HG03039 (cell line): ENCODE results near the gene P2RX6.
"Not testable (repeated sequence)": the region's sequence is repeated elsewhere in the genome, so short reads cannot be mapped to it uniquely, and the experiment has no call there.

ENCODE experiments used
- ATAC-seq: cut with Tn5 transposase; IDR thresholded peaks from one replicate; pipeline ENCODE4 v1.9.1; 2021; ENCODE audit warnings: mild to moderate bottlenecking, moderate library complexity; ENCODE audit not compliant: unreplicated experiment

Gene P2RX6

DNA sequence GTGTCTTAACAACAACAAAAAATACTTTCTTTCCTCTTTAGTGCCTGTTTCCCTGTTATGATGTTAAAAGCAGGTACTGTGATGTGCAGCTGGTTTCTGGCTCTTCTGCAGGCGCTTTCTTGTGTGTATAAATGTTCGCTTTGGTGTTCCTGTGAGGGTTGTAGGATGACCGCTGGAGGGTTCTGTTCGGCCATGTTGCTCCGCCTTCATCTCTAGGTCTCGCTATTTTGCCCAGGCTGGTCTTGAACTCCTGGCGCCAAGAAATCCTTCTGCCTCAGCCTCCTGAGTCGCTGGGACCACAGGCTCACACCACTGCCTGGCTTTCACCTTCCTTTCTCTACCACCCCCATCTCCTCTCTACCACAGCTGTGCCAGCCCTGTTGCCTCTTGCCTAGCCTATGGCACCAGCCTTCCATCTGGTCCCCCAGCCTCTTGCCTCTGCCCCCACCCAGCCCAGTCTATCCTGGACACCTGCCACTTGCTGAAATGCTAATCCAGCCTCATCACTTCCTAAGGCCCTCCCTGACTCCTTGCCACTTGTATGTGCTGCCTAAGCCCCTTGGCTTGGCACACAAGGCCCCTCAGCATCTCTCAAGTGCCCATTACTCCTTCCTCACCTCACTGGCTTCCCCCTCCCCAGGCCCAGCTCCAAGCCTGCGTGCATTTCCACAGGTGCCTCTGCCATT is 36.3 kb downstream of the P2RX6 start:
- no peak for ATAC-seq

DNA sequence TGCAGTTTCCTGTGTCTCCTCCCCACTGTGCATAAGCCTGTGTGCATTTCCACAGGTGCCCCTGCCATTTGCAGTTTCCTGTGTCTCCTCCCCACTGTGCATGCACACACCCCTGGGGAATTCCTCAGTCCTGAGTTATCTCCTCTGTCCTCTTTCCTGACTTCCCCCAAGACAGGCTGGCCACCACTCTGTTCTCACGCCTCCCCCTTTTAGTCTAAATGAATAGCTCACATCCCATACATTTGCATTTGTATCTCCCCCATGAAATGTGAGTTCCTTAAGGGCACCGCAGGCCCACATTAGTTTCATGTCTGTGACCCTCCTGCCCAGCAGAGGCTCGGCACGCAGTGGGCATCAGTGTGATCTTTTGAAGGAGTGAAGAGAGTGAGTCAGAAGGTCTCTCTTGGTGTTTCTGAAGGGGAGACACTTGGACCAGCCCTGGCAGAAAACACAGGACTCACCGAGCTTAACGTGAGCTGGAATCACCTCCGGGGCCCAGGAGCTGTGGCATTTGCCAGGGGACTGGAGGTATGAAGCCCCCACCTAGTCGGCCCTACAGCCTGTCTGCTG is 37.0 kb downstream of the P2RX6 start:
- ATAC-seq, result no peak

DNA sequence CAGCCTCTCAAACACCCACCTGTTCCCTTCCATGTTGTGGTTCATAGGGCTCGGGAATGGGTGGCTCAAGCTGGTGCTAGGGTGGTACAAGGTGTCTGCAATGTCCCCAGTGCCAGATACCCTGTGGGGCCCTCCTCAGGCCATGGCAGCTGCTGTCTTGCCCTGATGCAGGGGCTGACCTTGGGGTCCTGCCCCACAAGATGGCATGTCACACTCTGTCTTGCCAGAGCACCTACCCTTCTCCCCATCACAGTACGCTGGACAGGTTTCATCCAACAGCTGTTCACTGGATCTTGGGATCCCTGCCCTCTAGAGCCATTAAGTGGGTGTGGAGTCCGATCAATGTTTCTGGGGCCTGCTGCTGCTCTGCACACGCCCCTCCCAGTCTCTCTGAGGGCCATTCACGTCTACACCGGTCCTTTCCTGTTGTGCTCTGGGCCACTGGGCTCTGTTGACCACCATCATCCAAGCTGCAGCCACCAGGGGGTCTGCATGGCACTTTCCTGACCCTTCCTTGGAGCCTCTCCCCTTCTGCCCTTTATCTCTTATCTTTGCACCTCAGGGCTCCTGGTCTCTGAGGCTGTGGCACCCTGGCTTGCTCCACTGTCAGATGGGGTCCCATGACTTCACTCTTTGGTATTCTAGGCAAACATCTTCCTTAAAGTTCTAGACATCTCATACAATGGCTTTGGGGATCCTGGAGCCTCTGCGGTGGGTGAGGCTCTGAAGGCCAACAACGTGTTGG is 37.9 kb downstream of the P2RX6 start:
- ATAC-seq, result no peak

DNA sequence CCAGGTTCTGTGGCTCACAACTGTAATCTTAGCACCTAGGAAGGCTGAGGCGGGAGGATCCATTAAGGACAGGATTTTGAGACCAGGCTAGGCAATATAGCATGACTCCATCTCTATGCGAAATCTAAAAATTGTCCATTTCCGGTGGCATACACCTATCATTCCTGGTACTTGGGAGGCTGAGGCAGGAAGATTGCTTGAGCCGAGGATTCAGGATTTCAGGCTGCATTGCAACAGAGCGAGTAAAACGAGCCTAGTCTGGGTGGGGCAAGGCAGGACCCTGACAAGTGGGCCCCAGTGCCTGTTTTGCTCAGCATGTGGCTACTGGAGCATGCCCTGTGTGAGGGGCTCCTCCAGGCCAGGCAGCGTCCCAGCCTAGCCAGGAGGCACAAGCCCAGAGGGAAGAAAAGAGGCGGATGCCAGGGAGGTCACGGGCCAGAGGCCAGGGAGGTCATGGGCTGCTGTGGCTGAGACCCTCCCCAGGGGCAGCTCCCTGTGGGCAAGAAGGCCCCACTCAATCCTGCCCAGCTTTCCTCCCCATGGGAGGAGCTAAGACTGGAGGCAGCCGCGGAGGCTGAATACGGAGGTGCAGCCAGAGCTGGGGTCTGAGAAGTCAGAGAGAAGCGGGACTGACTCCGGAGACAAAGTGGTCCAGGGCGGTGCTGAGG is 39.2 kb downstream of the P2RX6 start:
- ATAC-seq, result no peak

DNA sequence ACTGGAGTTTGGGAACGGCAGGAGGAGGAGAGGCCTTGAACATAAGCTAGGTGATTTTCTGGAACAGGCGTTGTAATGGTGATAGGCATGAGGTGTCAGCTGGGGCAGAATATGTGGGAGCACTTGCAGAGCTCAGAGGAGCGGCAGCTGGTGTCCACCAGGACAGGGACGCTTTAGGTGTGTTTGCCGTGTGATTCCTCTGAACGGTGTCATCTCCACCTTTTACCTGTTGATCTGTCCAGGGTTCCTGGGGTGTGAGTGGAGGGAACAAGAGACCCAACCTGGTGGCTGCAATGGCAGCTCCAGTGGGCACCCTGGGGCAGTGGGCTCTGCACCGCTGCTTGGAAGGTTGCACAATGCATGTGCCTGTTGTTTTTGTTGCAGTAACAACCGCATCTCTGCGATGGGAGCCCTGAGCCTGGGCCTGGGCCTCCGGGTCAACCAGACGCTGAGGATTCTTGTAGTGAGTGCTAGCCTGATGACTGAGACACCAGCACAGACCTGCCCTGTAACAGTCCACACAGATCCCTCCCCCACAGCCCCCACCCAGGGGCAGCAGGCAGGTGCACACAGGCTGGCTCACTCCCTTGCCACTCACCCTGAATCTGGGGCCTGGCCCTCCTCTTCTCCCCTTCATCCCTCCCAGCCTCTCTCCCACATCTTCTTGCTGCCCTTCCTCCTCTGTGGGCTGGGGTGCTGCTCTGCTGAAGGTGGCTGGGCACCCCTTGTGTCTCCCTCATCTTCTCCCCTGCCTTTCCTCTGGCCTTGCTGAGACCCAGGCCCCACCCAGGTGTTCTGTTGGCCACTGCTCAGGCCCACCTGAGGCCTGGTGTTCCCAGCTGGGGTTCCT is 40.0 kb downstream of the P2RX6 start:
- no peak for ATAC-seq

DNA sequence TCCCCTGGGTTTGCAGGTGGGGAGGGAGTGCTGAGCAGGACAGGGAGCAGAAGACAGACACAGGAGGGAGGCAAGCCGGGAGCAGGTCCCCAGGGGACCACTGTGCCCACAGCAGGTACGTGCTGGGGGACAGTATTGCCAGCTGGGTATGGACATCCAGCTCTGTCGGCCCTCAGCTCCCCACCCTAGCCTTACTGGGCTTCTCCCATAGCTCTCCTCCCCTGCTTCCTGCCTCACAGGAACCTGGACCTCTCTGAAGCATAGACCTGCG is 40.5 kb downstream of the P2RX6 start:
- no peak for ATAC-seq

DNA sequence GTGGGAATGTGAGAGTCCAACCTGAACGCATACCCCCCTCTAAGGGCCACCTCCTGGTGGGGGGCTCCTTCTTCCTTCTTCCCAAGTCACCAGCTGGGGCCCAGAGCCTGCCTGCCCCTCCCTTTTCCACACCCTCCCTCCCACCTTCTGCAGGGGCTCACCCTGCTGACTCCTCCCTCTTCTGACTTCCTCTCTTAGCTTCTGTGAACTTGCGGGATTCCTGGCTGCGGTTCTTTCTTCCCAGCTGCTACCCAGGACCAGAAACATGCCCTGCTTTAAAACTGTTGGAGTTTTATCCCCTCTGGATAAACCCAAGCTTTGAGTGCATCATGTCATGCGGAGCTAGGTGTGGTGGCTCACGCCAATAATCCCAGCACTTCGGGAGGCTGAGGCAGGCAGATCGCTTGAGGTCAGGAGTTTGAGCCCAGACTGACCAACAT is 40.9 kb downstream of the P2RX6 start:
- no peak for ATAC-seq

DNA sequence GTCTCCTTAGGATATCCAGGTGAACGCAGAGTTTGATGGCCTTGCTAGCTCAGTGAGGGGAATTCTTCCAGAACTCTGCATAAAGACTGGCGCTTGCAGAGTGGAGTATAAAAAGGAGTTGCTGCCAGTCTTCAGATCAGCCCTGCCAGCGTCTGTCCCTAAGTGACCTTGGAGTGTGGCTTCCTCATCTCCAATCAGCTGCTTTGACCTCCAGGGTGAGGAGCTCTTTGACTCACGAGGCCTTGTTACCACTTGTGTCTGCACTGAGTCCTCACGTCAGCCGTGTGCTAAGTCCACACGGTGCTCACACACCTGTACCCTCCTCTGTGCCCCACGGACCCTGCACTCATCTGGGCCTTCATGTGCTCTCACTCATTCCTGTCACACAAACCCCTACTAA is 45.4 kb downstream of the P2RX6 start:
- not testable (repeated sequence) for ATAC-seq

DNA sequence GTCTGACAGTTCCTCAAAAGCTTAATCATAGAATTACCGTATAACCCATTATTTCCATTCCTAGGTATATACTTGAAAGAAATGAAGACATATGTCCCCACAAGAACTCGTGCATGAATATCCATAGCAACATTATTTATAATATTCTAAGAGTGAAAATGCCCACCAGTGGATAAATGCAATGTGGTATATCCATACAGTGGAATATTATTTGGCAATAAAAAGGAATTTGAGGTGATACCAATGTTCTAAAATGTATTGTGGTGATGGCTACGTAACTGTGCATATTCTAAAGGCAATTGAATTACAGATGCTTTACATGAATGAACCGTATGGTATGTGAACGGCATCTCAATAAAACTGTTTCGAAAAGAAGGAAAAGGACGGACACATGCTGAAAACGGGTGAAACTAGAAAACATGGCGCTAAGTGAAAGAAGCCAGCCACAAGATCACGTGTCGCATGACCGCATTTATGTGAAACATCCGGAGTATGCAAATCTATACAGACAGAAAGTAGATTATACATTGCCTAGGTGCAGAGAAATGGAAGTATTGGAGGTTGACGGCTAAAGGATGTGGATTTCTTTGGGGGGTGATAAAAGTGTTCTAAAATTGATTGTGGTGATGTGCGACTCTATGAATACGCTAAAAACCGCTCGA is 46.8 kb downstream of the P2RX6 start:
- not testable (repeated sequence) for ATAC-seq

DNA sequence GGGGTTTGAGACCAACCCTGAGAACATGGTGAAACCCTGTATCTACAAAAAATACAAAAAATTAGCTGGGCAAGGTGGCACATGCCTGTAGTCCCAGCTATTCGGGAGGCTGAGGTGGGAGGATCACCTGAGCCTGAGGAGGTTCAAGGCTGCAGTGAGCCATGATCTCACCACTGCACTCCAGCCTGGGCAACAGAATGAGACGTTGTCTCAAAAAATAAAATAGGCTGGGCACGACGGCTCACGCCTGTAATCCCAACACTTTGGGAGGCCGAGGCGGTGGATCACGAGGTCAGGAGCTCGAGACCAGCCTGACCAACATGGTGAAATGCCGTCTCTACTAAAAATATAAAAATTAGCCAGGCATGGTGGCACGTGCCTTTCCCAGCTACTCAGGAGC is 49.5 kb downstream of the P2RX6 start:
- ATAC-seq, result not testable (repeated sequence)

DNA sequence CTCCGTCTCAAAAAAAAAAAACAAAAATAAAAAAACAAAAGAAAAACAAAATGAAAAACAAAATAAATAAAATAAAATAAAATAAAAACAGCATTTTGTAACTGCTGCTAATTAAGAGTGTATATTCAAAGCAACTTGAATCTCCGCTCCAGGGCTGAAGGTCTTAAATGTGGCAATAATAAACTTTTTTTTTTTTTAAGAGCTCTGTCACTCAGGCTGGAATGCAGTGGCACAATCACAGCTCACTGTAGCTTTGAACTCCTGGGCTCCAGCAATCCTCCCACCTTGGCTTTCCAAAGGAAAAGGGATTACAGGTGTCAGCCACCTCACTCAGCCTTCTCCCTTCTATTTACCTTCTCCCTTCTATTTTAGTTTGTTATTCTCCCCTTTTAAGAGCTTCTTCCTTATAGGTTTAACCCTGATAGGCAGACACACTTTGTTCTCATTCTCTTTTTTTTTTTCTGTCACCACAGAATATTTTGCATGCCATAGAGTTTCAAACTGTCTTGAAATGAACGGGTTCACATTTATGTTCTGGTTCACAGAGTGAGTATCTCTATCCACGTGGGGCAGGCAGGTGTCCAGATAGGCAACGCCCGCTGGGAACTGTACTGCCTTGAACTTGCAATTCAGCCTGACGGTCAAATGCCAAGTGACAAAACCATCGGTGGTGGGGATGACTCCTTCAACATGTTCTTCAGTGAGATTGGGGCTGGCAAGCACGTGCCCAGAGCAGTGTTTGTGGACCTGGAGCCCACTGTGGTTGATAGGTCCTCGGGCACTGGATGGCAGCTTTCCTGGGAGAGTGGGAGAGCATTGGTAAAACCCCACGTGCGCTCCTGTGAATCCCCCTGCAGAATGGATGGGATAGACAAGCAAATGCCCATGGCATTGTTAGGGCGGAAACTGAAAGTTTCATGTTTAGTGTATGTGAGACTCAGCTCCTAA is 50.2 kb downstream of the P2RX6 start:
- no peak for ATAC-seq

DNA sequence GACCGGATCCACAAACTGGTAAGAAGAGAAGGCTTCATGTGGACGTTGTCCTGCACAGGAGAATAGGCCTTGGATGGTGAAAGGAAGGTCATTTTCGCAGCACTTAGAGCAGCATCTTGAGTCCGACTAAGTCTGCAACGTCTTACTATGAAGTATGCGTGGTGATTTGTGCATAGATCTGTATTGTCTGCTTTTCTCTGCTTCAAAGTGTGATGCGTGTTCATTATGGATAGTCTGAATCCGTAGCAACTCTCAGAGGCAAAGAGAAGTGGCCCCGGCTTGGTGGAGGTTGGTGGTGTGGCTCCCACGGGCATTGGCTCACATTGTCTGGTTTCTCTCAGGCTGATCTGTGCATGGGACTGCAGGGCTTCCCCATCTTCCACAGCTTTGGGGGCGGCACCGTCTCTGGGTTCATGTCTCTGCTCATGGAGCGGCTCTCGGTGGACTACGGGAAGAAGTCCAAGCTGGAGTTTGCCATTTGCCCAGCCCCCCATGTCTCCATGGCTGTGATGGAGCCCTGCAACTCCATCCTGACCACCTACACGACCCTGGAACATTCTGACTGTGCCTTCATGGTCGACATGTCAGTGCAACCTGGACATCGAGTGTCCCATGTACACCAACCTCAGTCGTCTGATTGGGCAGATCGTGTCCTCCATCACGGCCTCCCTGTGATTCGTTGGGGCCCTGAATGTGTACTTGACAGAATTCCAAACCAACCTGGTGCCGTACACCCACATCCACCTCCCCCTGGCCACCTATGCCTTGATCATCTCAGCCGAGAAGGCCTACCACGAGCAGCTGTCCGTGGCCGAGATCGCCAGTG is 52.3 kb downstream of the P2RX6 start:
- ATAC-seq, result no peak

DNA sequence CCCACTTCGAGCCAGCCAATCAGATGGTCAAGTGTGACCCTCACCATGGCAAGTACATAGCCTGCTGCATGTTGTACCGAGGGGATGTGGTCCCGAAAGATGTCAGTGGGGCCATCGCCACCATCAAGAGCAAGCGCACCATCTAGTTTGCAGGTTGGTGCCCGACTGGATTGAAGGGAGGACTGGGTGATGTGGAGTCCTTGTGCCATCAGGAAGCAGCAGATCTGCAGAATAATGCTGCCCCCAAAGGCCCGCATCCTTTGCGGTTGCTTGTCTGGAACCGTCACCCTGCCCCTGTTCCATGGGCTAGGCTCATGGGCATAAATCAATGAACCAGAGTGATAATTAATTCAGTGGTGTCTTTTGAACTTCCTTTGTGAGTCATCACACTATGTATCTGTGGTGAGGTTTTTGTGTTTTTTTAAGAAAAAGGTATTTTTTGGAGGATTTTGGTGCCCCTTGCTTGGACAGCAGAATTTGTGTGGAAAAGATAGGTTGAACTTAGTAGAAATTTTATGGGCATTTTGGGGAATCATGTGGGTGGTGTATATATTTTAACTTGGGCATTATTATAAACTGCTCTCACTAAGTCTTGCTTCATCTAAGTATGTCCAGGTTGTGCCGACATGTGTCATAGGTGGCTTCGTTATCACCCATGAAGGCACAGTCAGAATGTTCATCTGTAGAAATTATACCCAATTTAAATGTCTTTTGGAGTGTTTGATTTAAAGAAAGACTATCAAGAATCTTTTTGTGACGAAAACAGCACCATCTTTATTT is 53.1 kb downstream of the P2RX6 start:
- no peak for ATAC-seq

DNA sequence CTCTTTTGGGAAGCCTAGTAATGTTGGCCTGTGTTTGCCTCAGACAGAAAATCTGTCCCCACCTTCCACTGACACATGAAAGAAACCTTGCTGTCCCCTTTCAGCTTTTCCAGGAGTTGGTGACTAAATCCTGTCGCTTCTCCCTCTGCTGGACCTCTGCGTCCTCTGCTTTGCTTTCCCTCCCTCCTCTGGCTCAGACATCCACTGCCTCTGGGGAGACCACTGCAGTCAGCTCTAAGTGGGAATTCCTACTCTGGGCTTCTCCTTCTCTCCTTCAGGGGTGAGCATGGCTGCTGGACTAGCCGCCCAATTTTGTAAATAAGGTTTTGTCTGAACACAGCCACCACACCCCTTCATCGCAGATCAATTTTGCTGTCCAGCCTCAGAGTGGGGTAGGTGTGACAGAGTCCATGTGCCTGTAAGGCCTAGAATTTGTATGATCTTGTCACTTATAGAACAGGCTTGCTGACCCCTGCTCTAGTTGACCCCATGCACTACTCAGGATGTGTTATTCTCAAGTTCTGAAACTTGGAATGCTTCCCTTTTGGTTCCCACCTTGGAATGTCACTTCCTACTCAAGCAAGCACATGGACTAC is 53.8 kb downstream of the P2RX6 start:
- no peak for ATAC-seq

DNA sequence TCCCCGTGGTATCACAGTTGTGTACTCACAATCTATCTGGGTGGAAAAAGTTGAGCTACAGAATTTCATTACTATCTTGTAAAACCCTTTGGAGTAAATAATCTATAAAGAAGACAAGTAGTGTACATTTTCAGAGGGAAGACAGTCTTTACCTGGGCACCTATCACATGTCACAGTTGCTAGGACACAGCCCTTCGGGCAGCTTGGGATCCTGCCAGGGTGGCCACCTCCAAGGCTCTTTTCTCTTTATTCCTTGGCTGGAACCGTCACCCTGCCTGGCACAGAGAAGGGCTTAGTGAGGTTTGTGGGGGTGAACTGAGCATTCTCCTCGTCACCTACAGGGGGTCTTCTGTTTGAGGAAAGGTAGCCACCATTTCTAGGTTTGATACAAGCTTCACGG is 54.4 kb downstream of the P2RX6 start:
- no peak for ATAC-seq

DNA sequence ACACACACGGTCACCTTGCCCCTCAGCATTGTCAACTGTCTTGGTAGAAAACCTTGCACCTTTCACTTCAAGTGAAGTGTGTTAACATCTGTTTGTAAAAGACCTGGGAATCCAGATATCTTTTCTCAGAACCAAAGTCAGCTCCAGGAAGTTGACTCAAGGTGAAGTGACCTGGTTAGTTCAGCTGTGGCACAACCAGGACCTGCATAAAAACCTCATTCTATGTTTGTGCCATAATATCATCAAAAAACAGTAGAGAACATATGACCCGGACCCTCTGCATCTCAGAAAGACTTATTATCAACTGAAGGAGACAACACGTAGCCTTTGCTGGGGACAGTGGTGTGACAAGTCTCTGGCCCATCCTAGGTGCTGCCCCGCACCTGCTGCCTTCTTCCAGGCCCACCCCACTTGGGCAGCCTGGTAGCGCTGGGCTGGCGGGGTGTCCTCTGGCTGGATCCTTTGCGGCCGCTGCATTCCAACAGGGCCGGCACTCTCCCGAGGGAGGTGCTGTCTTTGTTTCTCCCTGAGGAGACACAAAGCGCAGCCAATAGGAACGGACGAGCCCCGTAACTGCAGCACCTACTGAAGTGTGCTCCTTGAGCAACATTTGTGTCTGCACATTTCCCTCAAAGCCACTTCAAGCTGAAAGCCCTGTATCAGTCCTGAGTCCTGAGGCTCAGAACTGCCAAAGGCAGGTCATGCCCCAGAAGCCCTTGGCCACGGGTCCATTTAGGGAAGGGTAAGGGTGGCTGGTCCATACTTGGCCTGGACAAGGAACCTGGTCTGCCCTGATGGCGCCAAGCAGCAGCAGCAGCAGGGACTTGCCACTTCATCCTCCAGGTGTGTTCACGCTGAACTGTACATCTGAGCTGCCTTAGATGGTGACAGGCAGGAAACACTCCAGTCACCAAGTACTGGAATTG is 56.0 kb downstream of the P2RX6 start:
- no peak for ATAC-seq
